GM10266 (cell line): ENCODE results near the gene RPRD1A.
"Not testable (repeated sequence)": the region's sequence is repeated elsewhere in the genome, so short reads cannot be mapped to it uniquely, and the experiment has no call there.

Experiments
- DNase-seq: peaks from one replicate; pipeline ENCODE4 v3.0.0; 2012; ENCODE audit errors: extremely low spot score
- TF ChIP-seq, protein P1 (sequence below): IDR thresholded peaks from 2 replicates; pipeline ENCODE4 v1.5.1; 2012; ENCODE audit warnings: mild to moderate bottlenecking, low read depth; ENCODE audit not compliant: control insufficient read depth, insufficient read depth; ENCODE audit errors: missing control alignments

The RPRD1A gene

DNA sequence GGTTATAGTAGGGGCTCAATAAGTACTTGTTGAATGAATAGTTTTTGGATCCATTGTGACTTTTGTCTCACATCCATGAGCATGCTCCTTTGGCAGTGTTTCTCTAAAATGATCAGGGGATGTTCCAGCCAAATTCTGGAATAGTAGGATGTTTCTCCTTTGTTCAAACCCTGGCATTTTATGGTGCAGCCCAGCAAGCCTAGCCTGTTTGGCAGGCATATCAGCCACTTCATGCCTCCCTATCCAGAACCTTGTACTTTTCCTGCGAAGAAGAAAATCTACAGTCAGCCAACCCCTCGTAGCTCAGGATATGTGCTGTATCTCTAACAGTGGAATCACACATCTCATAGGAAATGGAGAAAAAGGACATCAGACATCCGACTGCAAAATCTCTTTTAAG is 27.1 kb upstream of the RPRD1A start:
- TF ChIP-seq, protein P1, sequence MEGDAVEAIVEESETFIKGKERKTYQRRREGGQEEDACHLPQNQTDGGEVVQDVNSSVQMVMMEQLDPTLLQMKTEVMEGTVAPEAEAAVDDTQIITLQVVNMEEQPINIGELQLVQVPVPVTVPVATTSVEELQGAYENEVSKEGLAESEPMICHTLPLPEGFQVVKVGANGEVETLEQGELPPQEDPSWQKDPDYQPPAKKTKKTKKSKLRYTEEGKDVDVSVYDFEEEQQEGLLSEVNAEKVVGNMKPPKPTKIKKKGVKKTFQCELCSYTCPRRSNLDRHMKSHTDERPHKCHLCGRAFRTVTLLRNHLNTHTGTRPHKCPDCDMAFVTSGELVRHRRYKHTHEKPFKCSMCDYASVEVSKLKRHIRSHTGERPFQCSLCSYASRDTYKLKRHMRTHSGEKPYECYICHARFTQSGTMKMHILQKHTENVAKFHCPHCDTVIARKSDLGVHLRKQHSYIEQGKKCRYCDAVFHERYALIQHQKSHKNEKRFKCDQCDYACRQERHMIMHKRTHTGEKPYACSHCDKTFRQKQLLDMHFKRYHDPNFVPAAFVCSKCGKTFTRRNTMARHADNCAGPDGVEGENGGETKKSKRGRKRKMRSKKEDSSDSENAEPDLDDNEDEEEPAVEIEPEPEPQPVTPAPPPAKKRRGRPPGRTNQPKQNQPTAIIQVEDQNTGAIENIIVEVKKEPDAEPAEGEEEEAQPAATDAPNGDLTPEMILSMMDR, result no peak
- DNase-seq, result no peak

DNA sequence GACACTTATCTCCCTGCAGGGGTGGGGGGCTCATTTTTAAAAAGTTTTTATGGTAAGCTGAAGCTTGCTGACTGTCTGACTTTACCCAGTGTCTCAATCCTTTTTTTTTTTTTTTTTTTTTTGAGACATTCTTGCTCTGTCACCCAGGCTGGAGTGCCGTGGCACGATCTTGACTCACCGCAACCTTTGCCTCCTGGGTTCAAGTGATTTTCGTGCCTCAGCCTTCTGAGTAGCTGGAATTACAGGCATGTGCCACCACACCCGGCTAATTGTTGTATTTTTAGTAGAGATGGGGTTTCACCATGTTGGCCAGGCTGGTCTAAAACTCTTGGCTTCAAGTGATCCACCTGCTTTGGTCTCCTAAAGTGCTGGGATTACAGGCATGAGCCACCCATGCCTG is 24.8 kb upstream of the RPRD1A start:
- DNase-seq, result not testable (repeated sequence)

DNA sequence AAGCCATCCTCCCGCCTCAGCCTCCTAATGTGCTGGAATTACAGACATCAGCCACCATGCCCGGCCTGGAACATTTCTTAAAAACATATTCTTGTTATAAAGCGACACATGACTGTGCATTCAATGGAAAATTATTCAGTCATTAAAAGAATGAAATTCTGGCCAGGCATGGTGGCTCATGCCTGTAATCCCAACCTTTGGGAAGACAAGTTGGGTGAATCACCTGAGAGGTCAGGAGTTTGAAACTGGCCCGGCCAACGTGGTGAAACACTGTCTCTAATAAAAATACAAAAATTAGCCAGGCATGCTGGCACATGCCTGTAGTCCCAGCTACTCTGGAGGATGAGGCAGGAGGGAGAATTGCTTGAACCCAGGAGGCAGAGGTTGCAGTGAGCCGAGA is 21.6 kb upstream of the RPRD1A start:
- TF ChIP-seq, protein P1, result no peak
- DNase-seq, result no peak

DNA sequence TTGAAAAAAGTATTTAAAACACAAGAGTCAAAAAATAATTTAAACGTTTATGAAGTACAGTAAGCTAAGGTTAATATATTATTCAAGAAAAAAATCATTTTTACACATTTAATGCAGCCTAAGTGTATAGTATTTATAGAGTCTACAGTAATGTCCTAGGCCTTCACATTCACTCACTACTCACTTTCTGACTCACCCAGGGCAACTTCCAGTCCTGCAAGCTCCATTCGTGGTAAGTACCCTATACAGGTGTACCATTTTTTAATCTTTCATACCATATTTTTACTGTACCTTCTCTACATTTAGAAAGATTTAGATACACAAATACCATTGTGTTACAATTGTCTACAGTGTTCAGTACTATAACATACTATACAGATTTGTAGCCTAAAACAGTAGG is 20.9 kb upstream of the RPRD1A start:
- no peak for DNase-seq
- TF ChIP-seq, protein P1, result no peak

DNA sequence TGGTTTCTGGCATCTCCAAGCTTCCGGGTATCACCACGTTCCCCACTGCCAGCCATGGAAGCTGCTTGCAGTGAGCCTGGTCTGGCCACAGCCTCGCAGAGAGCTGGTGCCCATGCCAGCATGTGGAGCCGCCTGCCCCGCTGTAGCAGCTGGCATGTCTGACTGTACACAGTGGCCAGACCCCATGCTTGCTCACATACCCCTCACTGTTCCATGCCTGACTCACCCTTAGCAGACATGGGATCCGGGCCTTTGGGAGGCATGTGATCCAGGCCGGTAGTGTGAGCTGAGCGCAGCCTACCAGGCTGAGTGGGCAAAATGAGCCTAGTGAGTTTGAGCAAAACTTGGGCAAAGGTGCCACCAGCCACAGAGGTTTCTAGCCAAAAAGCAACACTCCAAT is 18.8 kb upstream of the RPRD1A start:
- no peak for DNase-seq
- TF ChIP-seq, protein P1, result no peak

DNA sequence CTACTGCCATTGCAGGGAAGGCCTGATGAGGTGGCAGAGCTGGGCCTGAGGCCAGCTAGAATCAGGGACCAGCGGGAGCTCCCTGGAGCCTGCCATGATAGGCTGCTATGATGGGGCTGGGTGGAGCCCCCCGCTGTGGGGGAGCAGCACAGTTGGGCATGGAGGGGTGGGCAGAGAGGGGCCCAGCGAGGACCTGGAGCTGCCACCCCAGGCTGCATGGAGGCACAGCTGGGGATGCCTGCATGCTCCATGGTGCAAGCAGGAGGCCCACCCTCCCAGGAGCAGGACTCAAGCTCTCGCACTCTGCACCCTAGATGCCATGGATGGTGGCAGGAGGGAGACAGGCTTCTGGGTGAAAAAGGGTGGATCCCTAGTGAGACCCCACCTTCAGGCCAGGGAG is 17.8 kb upstream of the RPRD1A start:
- TF ChIP-seq, protein P1, result no peak
- DNase-seq, result no peak

DNA sequence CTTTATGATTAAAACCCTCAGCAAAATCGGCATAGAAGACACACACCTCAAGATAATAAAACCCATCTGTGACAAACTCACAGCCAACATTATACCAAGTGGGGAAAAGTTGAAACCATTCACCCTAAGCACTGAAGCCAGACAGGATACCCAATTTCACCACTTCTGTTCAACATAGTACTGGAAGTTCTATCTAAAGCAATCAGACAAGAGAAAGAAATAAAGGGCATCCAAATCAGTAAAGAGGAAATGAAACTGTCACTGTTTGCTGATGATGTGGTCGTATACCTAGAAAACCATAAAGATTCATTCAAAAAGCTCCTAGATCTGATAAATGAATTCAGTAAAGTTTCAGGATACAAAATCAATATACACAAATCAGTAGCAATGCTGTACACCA is 16.4 kb upstream of the RPRD1A start:
- TF ChIP-seq, protein P1, result no peak
- DNase-seq, result no peak

DNA sequence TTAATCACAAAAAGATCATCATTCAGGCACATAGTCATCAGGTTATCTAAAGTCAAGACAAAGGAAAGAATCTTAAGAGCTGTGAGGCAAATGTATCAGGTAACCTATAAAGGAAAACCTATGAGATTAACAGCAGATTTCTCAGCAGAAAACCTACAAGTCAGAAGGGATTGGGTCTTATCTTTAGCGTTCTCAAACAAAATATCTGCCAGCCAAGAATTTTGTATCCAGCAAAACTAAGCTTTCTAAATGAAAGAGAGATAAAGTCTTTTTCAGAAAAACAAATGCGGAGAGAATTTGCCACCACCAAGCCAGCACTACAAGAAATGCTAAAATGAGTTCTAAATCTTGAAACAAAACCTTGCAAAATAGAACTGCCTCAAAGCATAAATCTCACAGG is 13.8 kb upstream of the RPRD1A start:
- DNase-seq, result not testable (repeated sequence)
